GM21390 (cell line): Measurements from ENCODE around the gene GMDS.
A peak's percentile ranks its signal among the peaks of the same experiment; 100 is the strongest.

Experiments used
- ATAC-seq: cut with Tn5 transposase; IDR thresholded peaks from one replicate; pipeline ENCODE4 v1.9.1; 2021; ENCODE audit not compliant: unreplicated experiment

Gene GMDS

GRCh38 chr6:1957746-1958145, 287.7 kb downstream of the GMDS start:
- no peak for ATAC-seq

GRCh38 chr6:1952740-1953360, 292.6 kb downstream of the GMDS start:
- no peak for ATAC-seq

- no peak for ATAC-seq
Measured at GRCh38 chr6:1950631-1951030, 294.8 kb downstream of the GMDS start.

- no peak for ATAC-seq
Measured at GRCh38 chr6:1949538-1949937, 295.9 kb downstream of the GMDS start.

GRCh38 chr6:1947922-1948321, 297.5 kb downstream of the GMDS start:
- no peak for ATAC-seq

- ATAC-seq: no peak
Measured at GRCh38 chr6:1946583-1946982, 298.8 kb downstream of the GMDS start.

GRCh38 chr6:1945235-1945832, 300.1 kb downstream of the GMDS start:
- no peak for ATAC-seq

GRCh38 chr6:1942834-1943233, 302.6 kb downstream of the GMDS start:
- ATAC-seq: no peak

GRCh38 chr6:1941534-1941933, 303.9 kb downstream of the GMDS start:
- no peak for ATAC-seq

GRCh38 chr6:1940381-1940780, 305.0 kb downstream of the GMDS start:
- peak; percentile 64 for ATAC-seq

- no peak for ATAC-seq
Measured at GRCh38 chr6:1933292-1933691, 312.1 kb downstream of the GMDS start.

- no peak for ATAC-seq
Measured at GRCh38 chr6:1931817-1932216, 313.6 kb downstream of the GMDS start.

GRCh38 chr6:1930356-1930755, 315.0 kb downstream of the GMDS start:
- ATAC-seq: no peak

GRCh38 chr6:1929931-1930330, 315.5 kb downstream of the GMDS start:
- ATAC-seq: no peak

- no peak for ATAC-seq
Measured at GRCh38 chr6:1925743-1926430, 319.5 kb downstream of the GMDS start.

GRCh38 chr6:1923449-1923848, 322.0 kb downstream of the GMDS start:
- ATAC-seq: no peak

GRCh38 chr6:1917626-1918371, 327.6 kb downstream of the GMDS start:
- no peak for ATAC-seq

GRCh38 chr6:1916334-1917070, 328.9 kb downstream of the GMDS start:
- no peak for ATAC-seq

GRCh38 chr6:1915226-1915625, 330.2 kb downstream of the GMDS start:
- ATAC-seq: no peak

- ATAC-seq: no peak
Measured at GRCh38 chr6:1913577-1913976, 331.8 kb downstream of the GMDS start.

- no peak for ATAC-seq
Measured at GRCh38 chr6:1912731-1913130, 332.7 kb downstream of the GMDS start.
